MM.1S (cell line): ENCODE results near the gene TBXT.

Experiments
- CTCF ChIP-seq: fragments of 300-600 bp; sonication (generic); IDR thresholded peaks from 2 replicates; pipeline ENCODE4 v1.5.1; 2016; ENCODE audit warnings: antibody characterized with exemption, low read length, mixed read lengths
- EZH2 ChIP-seq: fragments of 300-600 bp; sonication (generic); optimal IDR thresholded peaks from 2 replicates; pipeline ENCODE3; 2017; ENCODE audit warnings: low read depth, mild to moderate bottlenecking, antibody characterized with exemption, low read length, mixed read lengths

- TF ChIP-seq CTCF (no peak), EZH2 (no peak)
Observed at GRCh38 chr6:166206066-166206465, 38.4 kb upstream of the TBXT start.
